GM23248 (cell line): ENCODE data around the gene IL17C.

ENCODE experiments used
- EZH2 ChIP-seq: fragments of 200-600 bp; sonication (generic); IDR thresholded peaks from 2 replicates; pipeline ENCODE4 v1.6.1; 2018; ENCODE audit warnings: antibody characterized with exemption, mild to moderate bottlenecking; ENCODE audit not compliant: insufficient read depth, poor library complexity, severe bottlenecking
- EZH2phosphoT487 ChIP-seq: fragments of 200-600 bp; sonication (generic); IDR thresholded peaks from 2 replicates; pipeline ENCODE4 v1.6.1; 2018; ENCODE audit warnings: antibody characterized with exemption, moderate library complexity, mild to moderate bottlenecking, low read depth; ENCODE audit not compliant: insufficient read depth

DNA sequence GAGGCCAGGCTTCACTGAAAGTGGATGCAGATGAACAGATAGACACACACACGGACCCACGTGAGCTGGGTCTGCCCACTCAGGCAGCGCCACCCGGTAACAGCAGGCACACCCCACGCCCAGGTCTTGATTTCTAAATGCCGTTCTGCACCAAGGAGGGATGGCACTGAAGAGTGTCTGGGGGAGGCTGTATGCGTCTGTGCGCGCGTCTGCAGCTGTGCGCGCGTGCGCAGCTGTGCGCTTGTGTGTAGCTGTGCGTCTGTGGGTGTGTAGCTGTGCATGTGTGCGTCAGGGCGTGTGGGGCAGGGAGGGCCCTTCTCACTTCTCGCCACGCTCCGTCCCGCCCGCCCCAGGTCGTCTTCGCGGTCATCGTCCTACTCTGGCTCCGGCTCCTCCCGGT lies 15.5 kb upstream of the IL17C start:
- TF ChIP-seq EZH2phosphoT487 (no peak), EZH2 (no peak)
